Hepatocyte (in vitro differentiated cells): ENCODE measurements around the gene ITPRID2. TPM values are rescaled to one million over a fixed set of nuclear protein-coding genes. Genes with fewer than 3 reads are reported as not detected.

Source experiments
- DNase-seq: peaks from one replicate; pipeline ENCODE4 v3.0.0-alpha.2; 2016; ENCODE audit warnings: low spot score
- H2AFZ ChIP-seq: fragments of 200-600 bp; sonication (generic); 2 replicates; pipeline ENCODE4 v1.6.0; 2016; ENCODE audit warnings: antibody characterized with exemption, mild to moderate bottlenecking
- H3K27ac ChIP-seq: fragments of 200-600 bp; sonication (generic); 2 replicates; pipeline ENCODE4 v1.5.1; 2016; ENCODE audit warnings: mild to moderate bottlenecking
- H3K27me3 ChIP-seq: fragments of 200-600 bp; sonication (generic); 2 replicates; pipeline ENCODE4 v1.6.1; 2016
- H3K36me3 ChIP-seq: fragments of 200-600 bp; sonication (generic); replicated peaks from 2 replicates; pipeline ENCODE4 v1.5.1; 2016; ENCODE audit warnings: low read depth; ENCODE audit not compliant: insufficient read depth
- H3K4me1 ChIP-seq: fragments of 200-600 bp; sonication (generic); 2 replicates; pipeline ENCODE4 v1.5.1; 2016; ENCODE audit warnings: mild to moderate bottlenecking, moderate library complexity; ENCODE audit not compliant: insufficient read depth
- H3K4me2 ChIP-seq: fragments of 200-600 bp; sonication (generic); 2 replicates; pipeline ENCODE4 v1.6.0; 2016
- H3K4me3 ChIP-seq: fragments of 200-600 bp; sonication (generic); 2 replicates; pipeline ENCODE4 v1.5.1; 2016; ENCODE audit warnings: mild to moderate bottlenecking
- H3K79me2 ChIP-seq: fragments of 200-600 bp; sonication (generic); 2 replicates; pipeline ENCODE4 v1.6.0; 2017; ENCODE audit warnings: mild to moderate bottlenecking
- H3K9me2 ChIP-seq: fragments of 200-600 bp; sonication (generic); replicated peaks from 2 replicates; pipeline ENCODE4 v1.6.0; 2017; ENCODE audit warnings: mild to moderate bottlenecking; ENCODE audit not compliant: insufficient read depth
- H3K9me3 ChIP-seq: fragments of 200-600 bp; sonication (generic); 2 replicates; pipeline ENCODE4 v1.5.1; 2016; ENCODE audit warnings: low read depth, mild to moderate bottlenecking
- H4K20me1 ChIP-seq: fragments of 200-600 bp; sonication (generic); 2 replicates; pipeline ENCODE4 v1.6.0; 2016; ENCODE audit warnings: mild to moderate bottlenecking; ENCODE audit not compliant: insufficient read depth, poor library complexity, severe bottlenecking
- EZH2 ChIP-seq: fragments of 200-600 bp; sonication (generic); IDR thresholded peaks from 2 replicates; pipeline ENCODE4 v1.6.1; 2016; ENCODE audit warnings: antibody characterized with exemption, mild to moderate bottlenecking, borderline replicate concordance
- EZH2phosphoT487 ChIP-seq: fragments of 200-600 bp; sonication (generic); IDR thresholded peaks from one replicate; pipeline ENCODE4 v1.6.1; 2018; ENCODE audit warnings: antibody characterized with exemption, mild to moderate bottlenecking, low read depth, moderate library complexity; ENCODE audit not compliant: unreplicated experiment, severe bottlenecking
- WGBS: methylation state at CpG from one replicate; pipeline ENCODE4 v1.1.6; 2016; ENCODE audit warnings: low lambda C conversion rate; ENCODE audit errors: missing lambda C conversion rate; 5-methylcytosine and 5-hydroxymethylcytosine counted together
- polyA plus RNA-seq: library from polyadenylated mRNA; unstranded; fragments of >200 nt; fragmentation: Nextera tagmentation; extraction: Ambion mirVana; gene quantifications from 2 replicates; pipeline ENCODE4 v1.2.1, GENCODE V29; 2016
- total RNA-seq: library from RNA; depleted of rRNA; stranded (reverse); fragments of >200 nt; gene quantifications from 2 replicates; pipeline ENCODE4 v1.2.3, GENCODE V29; 2014
- TF ChIP-seq, protein P1 (sequence below): fragments of 200-600 bp; sonication (generic); IDR thresholded peaks from 2 replicates; pipeline ENCODE4 v1.5.1; 2016; ENCODE audit warnings: antibody characterized with exemption, mild to moderate bottlenecking; ENCODE audit not compliant: poor library complexity

The ITPRID2 gene
- total and polyA plus RNA-seq, 2 experiments from 2014 or later = 52.5 to 183 TPM

GRCh38 chr2:181962142-181962541, 70.6 kb downstream of the ITPRID2 start:
- H3K4me3 ChIP-seq = no peak overlapping the region
- no peak overlapping the region for H3K27ac ChIP-seq
- H3K9me3 ChIP-seq = no peaks in the 10 kb centered on the region
- WGBS = 96% methylated on average over 14 of the region's 20 CpGs
- DNase-seq = no peak
- H3K4me2 ChIP-seq = no peak overlapping the region
- H3K9me2 ChIP-seq = no peaks in the 10 kb centered on the region
- H3K4me1 ChIP-seq = no peaks in the 10 kb centered on the region
- H4K20me1 ChIP-seq = no peaks in the 10 kb centered on the region
- H3K79me2 ChIP-seq = no peaks in the 10 kb centered on the region
- H3K36me3 ChIP-seq = no peaks in the 10 kb centered on the region
- no peak overlapping the region for H2AFZ ChIP-seq
- TF ChIP-seq EZH2phosphoT487 = no peak
- TF ChIP-seq, protein P1, sequence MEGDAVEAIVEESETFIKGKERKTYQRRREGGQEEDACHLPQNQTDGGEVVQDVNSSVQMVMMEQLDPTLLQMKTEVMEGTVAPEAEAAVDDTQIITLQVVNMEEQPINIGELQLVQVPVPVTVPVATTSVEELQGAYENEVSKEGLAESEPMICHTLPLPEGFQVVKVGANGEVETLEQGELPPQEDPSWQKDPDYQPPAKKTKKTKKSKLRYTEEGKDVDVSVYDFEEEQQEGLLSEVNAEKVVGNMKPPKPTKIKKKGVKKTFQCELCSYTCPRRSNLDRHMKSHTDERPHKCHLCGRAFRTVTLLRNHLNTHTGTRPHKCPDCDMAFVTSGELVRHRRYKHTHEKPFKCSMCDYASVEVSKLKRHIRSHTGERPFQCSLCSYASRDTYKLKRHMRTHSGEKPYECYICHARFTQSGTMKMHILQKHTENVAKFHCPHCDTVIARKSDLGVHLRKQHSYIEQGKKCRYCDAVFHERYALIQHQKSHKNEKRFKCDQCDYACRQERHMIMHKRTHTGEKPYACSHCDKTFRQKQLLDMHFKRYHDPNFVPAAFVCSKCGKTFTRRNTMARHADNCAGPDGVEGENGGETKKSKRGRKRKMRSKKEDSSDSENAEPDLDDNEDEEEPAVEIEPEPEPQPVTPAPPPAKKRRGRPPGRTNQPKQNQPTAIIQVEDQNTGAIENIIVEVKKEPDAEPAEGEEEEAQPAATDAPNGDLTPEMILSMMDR = no peak
- no peak for TF ChIP-seq EZH2
- H3K27me3 ChIP-seq = no peaks in the 10 kb centered on the region

- H3K79me2 ChIP-seq = no peaks in the 10 kb centered on the region
- H3K4me2 ChIP-seq = no peak overlapping the region
- H3K9me3 ChIP-seq = no peaks in the 10 kb centered on the region
- no peak overlapping the region for H3K27ac ChIP-seq
- DNase-seq = peak; percentile 19
- H3K9me2 ChIP-seq = no peaks in the 10 kb centered on the region
- H3K27me3 ChIP-seq = no peaks in the 10 kb centered on the region
- no peak overlapping the region for H2AFZ ChIP-seq
- H3K36me3 ChIP-seq = no peaks in the 10 kb centered on the region
- no peaks in the 10 kb centered on the region for H3K4me1 ChIP-seq
- TF ChIP-seq EZH2 (no peak), EZH2phosphoT487 (no peak)
- TF ChIP-seq, protein P1 = no peak
- H4K20me1 ChIP-seq = no peaks in the 10 kb centered on the region
- no peak overlapping the region for H3K4me3 ChIP-seq
- WGBS = 85% methylated on average over 2 of the region's 2 CpGs
These were observed 78.7 kb downstream of the ITPRID2 start for GRCh38 chr2:181970160-181970794.

GRCh38 chr2:181971032-181971431, 79.5 kb downstream of the ITPRID2 start:
- 91% methylated on average over 3 of the region's 3 CpGs for WGBS
- TF ChIP-seq, protein P1 = no peak
- TF ChIP-seq EZH2 = no peak
- TF ChIP-seq EZH2phosphoT487 = no peak
- H3K9me2 ChIP-seq = no peaks in the 10 kb centered on the region
- no peaks in the 10 kb centered on the region for H3K79me2 ChIP-seq
- no peak overlapping the region for H2AFZ ChIP-seq
- no peak overlapping the region for H3K4me3 ChIP-seq
- no peak overlapping the region for H3K4me2 ChIP-seq
- no peak overlapping the region for H3K27ac ChIP-seq
- no peaks in the 10 kb centered on the region for H4K20me1 ChIP-seq
- no peaks in the 10 kb centered on the region for H3K27me3 ChIP-seq
- H3K4me1 ChIP-seq = no peaks in the 10 kb centered on the region
- DNase-seq = no peak
- no peaks in the 10 kb centered on the region for H3K9me3 ChIP-seq
- H3K36me3 ChIP-seq = no peaks in the 10 kb centered on the region
